Activated T-helper 17 cell treated with anti-CD3 and anti-CD28 coated beads, Interleukin-2, amount 50 U/mL, for 72 hours (primary cell): Measurements from ENCODE around the gene P2RY2. TPM values are rescaled to one million over a fixed set of nuclear protein-coding genes. Genes with fewer than 3 reads are reported as not detected.
A peak's percentile ranks its signal among the peaks of the same experiment; 100 is the strongest.

Source experiments
- ATAC-seq: fragments of 150-1000 bp; cut with Tn5 transposase; replicated peaks from 2 replicates; pipeline ENCODE4 v1.10.0; 2021; ENCODE audit warnings: mild to moderate bottlenecking, moderate library complexity
- H3K27ac Mint-ChIP-seq: one replicate; pipeline ENCODE4 v1.8.0; 2022; ENCODE audit warnings: mixed read lengths
- H3K27me3 Mint-ChIP-seq: one replicate; pipeline ENCODE4 v1.8.0; 2022; ENCODE audit warnings: mixed read lengths
- H3K36me3 Mint-ChIP-seq: one replicate; pipeline ENCODE4 v1.8.0; 2022; ENCODE audit warnings: low read depth, mild to moderate bottlenecking, mixed read lengths
- H3K4me1 Mint-ChIP-seq: one replicate; pipeline ENCODE4 v1.8.0; 2022; ENCODE audit warnings: mixed read lengths
- H3K4me3 Mint-ChIP-seq: one replicate; pipeline ENCODE4 v1.8.0; 2022; ENCODE audit warnings: mild to moderate bottlenecking, mixed read lengths
- H3K9me3 Mint-ChIP-seq: one replicate; pipeline ENCODE4 v1.8.0; 2022; ENCODE audit warnings: mixed read lengths
- total RNA-seq, 2 donors: library from RNA; stranded (reverse); gene quantifications; one replicate each; pipeline ENCODE4 v1.2.3, GENCODE V29; 2022

The P2RY2 gene
- not detected for total RNA-seq

GRCh38 chr11:73218106-73218829 is at the start of gene P2RY2:
Gene P2RY2 (plus strand): TSS chr11:73218281. CDS start chr11:73234160, 15,879 bp downstream.
- ATAC-seq = peak; percentile 71
- no peaks in the 10 kb centered on the region for H3K9me3 Mint-ChIP-seq
- H3K27me3 Mint-ChIP-seq = peaks cover 20% of the 10 kb centered on the region
- peak within 1 kb of the TSS; percentile 68 for H3K4me3 Mint-ChIP-seq
- H3K27ac Mint-ChIP-seq = no peak within 1 kb of the TSS
- no peaks in the 10 kb centered on the region for H3K4me1 Mint-ChIP-seq
- no peaks in the 10 kb centered on the region for H3K36me3 Mint-ChIP-seq

GRCh38 chr11:73168925-73169579 is 49.0 kb upstream of the P2RY2 start:
- H3K4me1 Mint-ChIP-seq = no peaks in the 10 kb centered on the region
- no peak for ATAC-seq
- no peaks in the 10 kb centered on the region for H3K9me3 Mint-ChIP-seq
- H3K27me3 Mint-ChIP-seq = no peaks in the 10 kb centered on the region
- no peak overlapping the region for H3K27ac Mint-ChIP-seq
- H3K4me3 Mint-ChIP-seq = no peak overlapping the region
- H3K36me3 Mint-ChIP-seq = no peaks in the 10 kb centered on the region

DNA sequence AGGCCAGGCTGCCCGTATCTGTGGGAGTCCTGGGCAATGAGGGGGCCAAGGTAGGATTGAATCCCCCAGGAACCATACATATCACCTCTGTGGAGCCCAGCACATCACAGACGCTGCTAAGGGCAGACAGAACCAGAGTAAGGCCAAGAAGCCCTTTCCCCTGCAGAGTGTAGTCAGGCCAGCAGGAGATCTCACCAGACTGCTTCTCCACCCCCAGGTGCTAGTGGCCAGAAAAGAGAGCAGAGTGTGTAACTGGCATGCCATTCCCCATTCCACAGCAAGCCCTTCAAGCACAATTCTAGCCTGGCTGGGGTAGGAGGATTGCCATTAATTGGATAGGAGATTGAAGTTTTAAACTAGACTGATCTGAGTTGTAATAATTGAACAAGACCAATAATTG is 47.9 kb upstream of the P2RY2 start:
- Mint-ChIP-seq H3K9me3 (no peaks in the 10 kb centered on the region), H3K27ac (no peak overlapping the region), H3K36me3 (no peaks in the 10 kb centered on the region), H3K4me1 (no peaks in the 10 kb centered on the region), H3K27me3 (no peaks in the 10 kb centered on the region), H3K4me3 (no peak overlapping the region)
- no peak for ATAC-seq

DNA sequence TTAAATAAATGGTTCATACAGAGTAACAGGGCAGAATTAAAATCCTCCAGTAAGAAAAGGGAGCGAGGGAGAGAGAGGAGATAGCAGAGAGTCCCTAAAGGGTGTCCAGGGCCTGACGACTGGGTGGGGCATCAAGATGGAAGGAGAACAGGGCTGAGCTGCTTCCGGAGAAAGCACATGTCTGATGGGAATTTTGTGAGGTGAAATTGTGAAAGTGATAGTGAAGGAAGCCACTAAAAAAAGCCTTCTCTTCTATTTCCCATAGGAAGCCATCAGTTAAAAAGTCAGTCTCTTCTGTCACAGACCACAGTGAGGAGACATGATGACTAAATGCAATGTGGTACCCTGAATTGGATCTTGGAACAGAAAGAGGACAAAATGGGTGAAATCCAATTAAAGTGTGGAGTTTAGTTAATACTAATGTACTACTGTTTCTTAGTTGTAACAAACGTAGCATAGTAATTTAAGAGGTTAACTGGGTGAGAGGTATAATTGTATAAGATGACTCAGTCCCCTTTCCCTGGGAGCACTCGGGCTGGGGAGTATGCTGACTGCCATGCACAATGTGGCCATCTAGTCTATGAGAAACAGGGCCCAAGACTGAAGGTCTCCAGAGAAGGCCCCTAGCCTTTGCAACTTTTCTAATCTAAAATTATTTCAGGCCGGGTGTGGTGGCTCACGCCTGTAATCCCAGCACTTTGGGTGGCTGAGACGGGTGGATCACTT is 46.5 kb upstream of the P2RY2 start:
- H3K9me3 Mint-ChIP-seq = no peaks in the 10 kb centered on the region
- no peak overlapping the region for H3K27ac Mint-ChIP-seq
- H3K4me1 Mint-ChIP-seq = no peaks in the 10 kb centered on the region
- H3K36me3 Mint-ChIP-seq = no peaks in the 10 kb centered on the region
- ATAC-seq = no peak
- H3K4me3 Mint-ChIP-seq = no peak overlapping the region
- no peaks in the 10 kb centered on the region for H3K27me3 Mint-ChIP-seq

DNA sequence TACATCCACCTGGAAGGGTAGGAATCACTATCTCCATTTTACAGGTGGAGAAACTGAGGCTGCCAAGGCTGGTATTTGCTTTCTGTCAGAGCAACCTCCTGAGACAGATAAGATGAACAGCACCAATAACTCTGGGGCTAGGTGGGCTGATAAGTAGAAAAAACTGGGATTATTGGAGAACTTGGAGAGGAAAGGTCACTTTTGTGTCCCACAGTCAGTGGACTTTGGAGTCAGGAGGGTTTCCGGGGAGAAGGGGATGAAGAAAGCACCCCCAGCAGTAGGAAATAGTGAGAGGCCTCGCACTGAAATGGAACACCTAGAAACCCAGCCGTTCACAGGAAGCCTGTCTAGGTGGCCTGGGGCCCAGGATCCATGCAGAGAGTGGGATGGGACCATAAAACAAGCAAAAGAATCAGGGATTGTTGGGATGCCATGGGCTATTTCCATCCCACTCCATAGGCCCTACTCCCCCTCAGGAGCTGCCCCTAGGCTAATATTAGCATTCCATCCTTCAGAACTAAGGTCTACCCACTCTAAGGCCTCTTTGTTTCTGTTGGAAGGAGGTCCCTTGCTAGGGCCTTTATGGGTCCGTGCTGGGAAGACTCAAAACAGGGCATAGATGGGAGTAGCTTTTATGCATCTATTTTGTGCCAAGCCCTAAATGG is 45.0 kb upstream of the P2RY2 start:
- Mint-ChIP-seq H3K27ac (peak overlapping the region; percentile 36), H3K27me3 (no peaks in the 10 kb centered on the region), H3K4me1 (no peaks in the 10 kb centered on the region), H3K4me3 (no peak overlapping the region), H3K9me3 (no peaks in the 10 kb centered on the region), H3K36me3 (no peaks in the 10 kb centered on the region)
- ATAC-seq = no peak

GRCh38 chr11:73173755-73174494 is 44.2 kb upstream of the P2RY2 start:
- no peaks in the 10 kb centered on the region for H3K36me3 Mint-ChIP-seq
- H3K27me3 Mint-ChIP-seq = no peaks in the 10 kb centered on the region
- H3K9me3 Mint-ChIP-seq = no peaks in the 10 kb centered on the region
- no peak overlapping the region for H3K27ac Mint-ChIP-seq
- H3K4me3 Mint-ChIP-seq = no peak overlapping the region
- ATAC-seq = no peak
- H3K4me1 Mint-ChIP-seq = no peaks in the 10 kb centered on the region

DNA sequence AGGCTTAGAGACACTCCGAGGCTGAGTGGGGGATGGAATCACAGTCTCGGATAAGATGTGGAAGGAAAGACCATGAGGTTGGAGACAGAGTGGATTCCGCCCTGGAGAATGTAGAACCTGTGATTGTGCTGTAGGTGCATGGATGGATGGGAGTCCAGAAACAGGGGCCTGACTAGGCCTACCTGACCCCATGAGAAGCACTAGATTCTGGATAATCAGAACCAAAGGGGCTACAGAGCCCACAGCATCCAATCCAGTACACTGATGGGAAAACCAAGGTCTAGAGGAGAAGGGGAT is 43.6 kb upstream of the P2RY2 start:
- Mint-ChIP-seq H3K4me3 (no peak overlapping the region), H3K27ac (no peak overlapping the region), H3K4me1 (no peaks in the 10 kb centered on the region), H3K36me3 (no peaks in the 10 kb centered on the region), H3K27me3 (no peaks in the 10 kb centered on the region), H3K9me3 (no peaks in the 10 kb centered on the region)
- ATAC-seq = no peak

GRCh38 chr11:73175551-73176144 is 42.4 kb upstream of the P2RY2 start:
- no peak for ATAC-seq
- no peaks in the 10 kb centered on the region for H3K4me1 Mint-ChIP-seq
- H3K9me3 Mint-ChIP-seq = no peaks in the 10 kb centered on the region
- H3K36me3 Mint-ChIP-seq = no peaks in the 10 kb centered on the region
- no peak overlapping the region for H3K27ac Mint-ChIP-seq
- H3K4me3 Mint-ChIP-seq = no peak overlapping the region
- H3K27me3 Mint-ChIP-seq = no peaks in the 10 kb centered on the region

DNA sequence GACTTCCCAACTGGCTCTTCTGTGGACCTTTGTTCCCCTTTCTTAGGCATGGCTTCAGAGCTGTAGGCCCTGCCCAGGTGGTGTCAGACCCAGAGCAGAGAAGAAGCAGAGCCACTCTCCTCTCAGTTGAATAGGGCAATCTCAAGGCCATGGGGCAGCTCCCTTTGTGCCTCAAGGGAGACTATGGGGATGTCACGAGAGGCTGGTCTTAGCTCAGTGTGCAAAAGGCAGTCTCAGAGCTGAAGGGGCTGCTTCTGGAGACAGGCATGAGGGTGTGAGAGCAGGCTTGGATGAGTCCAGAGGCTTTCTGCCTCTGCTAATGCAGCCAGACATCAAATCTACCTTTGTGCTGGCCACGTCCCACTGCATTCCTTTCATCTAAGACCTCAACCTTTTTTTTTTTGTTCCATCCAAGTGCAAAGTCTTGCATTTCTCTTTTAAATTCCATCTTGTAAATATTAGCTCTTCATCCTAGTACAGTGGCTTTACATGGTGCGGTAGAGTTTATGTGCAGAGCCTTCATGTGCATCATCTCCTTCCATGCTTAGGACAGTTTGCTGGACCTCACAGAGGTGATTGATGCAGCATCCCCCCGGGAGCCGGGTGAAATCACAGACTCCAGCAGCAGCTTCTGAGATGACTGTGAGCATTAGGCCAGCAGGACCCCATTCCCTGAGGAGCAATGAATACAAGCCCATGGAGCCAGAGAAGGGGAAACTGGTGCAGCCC is 41.8 kb upstream of the P2RY2 start:
- H3K9me3 Mint-ChIP-seq = no peaks in the 10 kb centered on the region
- no peak overlapping the region for H3K4me3 Mint-ChIP-seq
- no peak for ATAC-seq
- no peaks in the 10 kb centered on the region for H3K36me3 Mint-ChIP-seq
- H3K27me3 Mint-ChIP-seq = no peaks in the 10 kb centered on the region
- H3K27ac Mint-ChIP-seq = peak overlapping the region; percentile 10
- H3K4me1 Mint-ChIP-seq = no peaks in the 10 kb centered on the region

DNA sequence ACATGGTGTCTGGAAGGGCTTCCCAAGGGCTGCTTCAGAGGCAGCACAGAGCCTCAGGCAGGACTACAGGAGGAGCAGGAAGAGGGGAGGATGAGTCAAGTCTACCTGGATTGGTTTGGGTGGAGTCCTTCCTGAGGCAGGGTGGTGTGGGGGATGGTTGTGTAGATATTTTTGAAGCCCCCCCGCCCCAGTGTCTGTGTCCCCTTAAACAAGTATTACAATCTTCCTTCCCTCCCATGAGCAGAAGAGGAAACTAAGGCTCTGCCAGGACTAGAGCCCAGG is 41.3 kb upstream of the P2RY2 start:
- Mint-ChIP-seq H3K27me3 (no peaks in the 10 kb centered on the region), H3K4me3 (no peak overlapping the region), H3K27ac (peak overlapping the region; percentile 10), H3K36me3 (no peaks in the 10 kb centered on the region), H3K9me3 (no peaks in the 10 kb centered on the region), H3K4me1 (no peaks in the 10 kb centered on the region)
- ATAC-seq = no peak

DNA sequence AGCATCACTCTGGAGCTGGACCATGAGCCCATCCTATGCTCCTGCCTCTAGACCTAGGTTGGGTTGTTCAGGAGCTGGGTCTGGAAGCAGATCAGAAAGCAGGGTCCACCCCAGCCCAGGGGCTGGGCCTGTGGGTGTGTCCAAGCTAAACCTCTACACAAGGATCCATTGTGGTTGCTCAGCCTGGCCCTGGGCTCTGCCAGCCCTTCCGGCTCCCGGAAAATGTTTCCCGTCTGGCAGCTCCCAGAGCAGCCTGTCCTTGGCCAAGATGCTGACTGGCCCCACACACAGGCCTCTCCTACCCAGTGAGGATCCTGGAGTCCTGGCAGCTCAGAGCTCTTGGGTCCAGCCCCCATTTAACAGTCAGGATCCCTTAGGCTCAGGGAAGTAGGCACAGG is 40.7 kb upstream of the P2RY2 start:
- no peak for ATAC-seq
- no peak overlapping the region for H3K27ac Mint-ChIP-seq
- H3K4me1 Mint-ChIP-seq = no peaks in the 10 kb centered on the region
- no peaks in the 10 kb centered on the region for H3K9me3 Mint-ChIP-seq
- H3K27me3 Mint-ChIP-seq = no peaks in the 10 kb centered on the region
- H3K36me3 Mint-ChIP-seq = no peaks in the 10 kb centered on the region
- no peak overlapping the region for H3K4me3 Mint-ChIP-seq

DNA sequence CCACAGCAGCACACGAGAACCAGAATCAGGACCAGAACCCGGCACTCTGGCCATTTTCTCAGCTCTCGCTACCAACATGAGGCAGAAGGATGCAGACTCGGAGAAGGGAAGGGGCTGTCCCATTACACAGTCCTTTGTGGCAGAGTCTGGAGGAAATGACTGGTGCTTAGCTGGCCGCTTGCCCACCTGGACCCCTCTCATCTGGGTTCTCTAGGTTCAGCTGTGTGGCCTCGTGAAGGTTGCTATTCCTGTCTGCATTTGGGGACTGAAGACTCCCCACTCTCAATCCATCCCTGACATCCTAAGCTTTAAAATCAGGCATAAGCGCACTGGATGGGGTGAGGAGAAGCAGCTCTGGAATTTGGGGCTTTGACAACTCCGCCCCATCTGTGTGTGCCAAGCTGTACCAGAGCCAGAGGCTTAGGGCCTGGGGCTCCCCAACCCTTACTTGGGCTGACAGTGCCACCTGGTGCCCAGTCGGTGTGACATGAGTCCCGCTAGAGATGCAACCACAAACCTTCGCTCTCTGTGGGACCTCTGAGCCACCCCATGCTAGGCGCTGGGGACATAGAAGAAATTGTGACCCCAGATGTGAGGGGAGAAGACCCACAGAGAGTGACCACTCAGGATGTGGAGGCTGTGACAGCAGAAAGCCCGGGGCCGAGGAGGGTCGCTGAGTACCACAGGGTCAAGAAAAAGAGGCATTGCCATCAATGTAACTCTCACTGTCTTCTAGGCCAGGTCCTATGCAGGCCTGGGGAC is 40.1 kb upstream of the P2RY2 start:
- Mint-ChIP-seq H3K4me1 (no peaks in the 10 kb centered on the region), H3K27ac (no peak overlapping the region), H3K36me3 (no peaks in the 10 kb centered on the region), H3K4me3 (no peak overlapping the region), H3K9me3 (no peaks in the 10 kb centered on the region), H3K27me3 (peaks cover 1% of the 10 kb centered on the region)
- peak; percentile 99 for ATAC-seq

DNA sequence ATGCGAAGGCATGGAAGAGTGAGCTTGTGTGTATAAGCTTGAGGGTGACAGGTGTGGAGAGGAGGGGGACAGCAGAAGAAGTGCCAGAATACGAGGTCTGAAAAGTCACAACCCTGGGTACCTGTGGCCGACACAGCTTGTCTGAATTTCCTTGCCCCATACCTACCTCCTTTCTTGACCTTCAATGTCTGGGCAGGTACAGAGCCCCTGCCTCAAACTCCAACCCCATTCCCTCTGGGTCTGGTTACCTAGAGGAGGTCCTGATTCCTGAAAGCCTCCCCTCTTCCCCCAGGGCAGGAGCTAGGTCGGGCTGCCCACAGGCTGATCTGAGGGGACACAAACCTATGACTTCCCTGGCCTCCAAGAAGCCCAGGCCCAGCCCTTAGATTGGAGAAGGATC is 39.4 kb upstream of the P2RY2 start:
- Mint-ChIP-seq H3K4me1 (no peaks in the 10 kb centered on the region), H3K27ac (no peak overlapping the region)

More for the DNA sequence above, 39.4 kb upstream of the P2RY2 start:
- ATAC-seq = no peak
- peaks cover 4% of the 10 kb centered on the region for H3K27me3 Mint-ChIP-seq
- no peaks in the 10 kb centered on the region for H3K36me3 Mint-ChIP-seq
- no peak overlapping the region for H3K4me3 Mint-ChIP-seq
- H3K9me3 Mint-ChIP-seq = no peaks in the 10 kb centered on the region
